ENCODE measurements around the gene ATRIP. TPM values are rescaled to one million over a fixed set of nuclear protein-coding genes. Genes with fewer than 3 reads are reported as not detected.

ATRIP gene
- total RNA-seq, 1 donor from 2014 or later, result 5.9 TPM

- DNase-seq, result no peak
Observed at GRCh38 chr3:48410205-48411040, 36.1 kb upstream of the ATRIP start.

GRCh38 chr3:48411041-48411588 is 35.4 kb upstream of the ATRIP start:
- no peak for DNase-seq

GRCh38 chr3:48411606-48412374 is 34.7 kb upstream of the ATRIP start:
- no peak for DNase-seq

GRCh38 chr3:48412375-48413001 is 34.0 kb upstream of the ATRIP start:
- DNase-seq, result no peak

- DNase-seq, result no peak
Observed at GRCh38 chr3:48413086-48413485, 33.5 kb upstream of the ATRIP start.

- no peak for DNase-seq
Observed at GRCh38 chr3:48413611-48414010, 32.9 kb upstream of the ATRIP start.

GRCh38 chr3:48414376-48415250 is 31.9 kb upstream of the ATRIP start:
- no peak for DNase-seq

GRCh38 chr3:48415251-48415953 is 31.1 kb upstream of the ATRIP start:
- no peak for DNase-seq

GRCh38 chr3:48416091-48416505 is 30.4 kb upstream of the ATRIP start:
- no peak for DNase-seq

GRCh38 chr3:48416546-48416945 is 30.0 kb upstream of the ATRIP start:
- no peak for DNase-seq

- no peak for DNase-seq
Observed at GRCh38 chr3:48417529-48418108, 28.9 kb upstream of the ATRIP start.

- DNase-seq, result no peak
Observed at GRCh38 chr3:48418140-48418539, 28.4 kb upstream of the ATRIP start.

- no peak for DNase-seq
Observed at GRCh38 chr3:48418651-48419050, 27.9 kb upstream of the ATRIP start.

- DNase-seq, result no peak
Observed at GRCh38 chr3:48419149-48419548, 27.4 kb upstream of the ATRIP start.

- DNase-seq, result no peak
Observed at GRCh38 chr3:48419597-48419996, 26.9 kb upstream of the ATRIP start.

- DNase-seq, result no peak
Observed at GRCh38 chr3:48420561-48420960, 26.0 kb upstream of the ATRIP start.

- no peak for DNase-seq
Observed at GRCh38 chr3:48422272-48422671, 24.3 kb upstream of the ATRIP start.

- no peak for DNase-seq
Observed at GRCh38 chr3:48422681-48423080, 23.9 kb upstream of the ATRIP start.

- no peak for DNase-seq
Observed at GRCh38 chr3:48423241-48423882, 23.2 kb upstream of the ATRIP start.
